ENCODE results near the gene IMMT. TPM values are rescaled to one million over a fixed set of nuclear protein-coding genes. Genes with fewer than 3 reads are reported as not detected.

Gene IMMT
- polyA plus RNA-seq, 3 donors = 115 to 117 (median 116) TPM

- no peak for DNase-seq (ENCODE audit: low read depth in 3 of 3, low spot score in 2 of 3)
Observed at GRCh38 chr2:86226636-86227520, 31.6 kb upstream of the IMMT start.

GRCh38 chr2:86226070-86226469, 30.8 kb upstream of the IMMT start:
- DNase-seq (ENCODE audit: low read depth in 3 of 3, low spot score in 2 of 3) = no peak

GRCh38 chr2:86225581-86225980, 30.3 kb upstream of the IMMT start:
- DNase-seq (ENCODE audit: low read depth in 3 of 3, low spot score in 2 of 3) = no peak

GRCh38 chr2:86224645-86225355, 29.5 kb upstream of the IMMT start:
- no peak for DNase-seq (ENCODE audit: low read depth in 3 of 3, low spot score in 2 of 3)

- DNase-seq (ENCODE audit: low read depth in 3 of 3, low spot score in 2 of 3) = no peak
Observed at GRCh38 chr2:86223927-86224560, 28.8 kb upstream of the IMMT start.

- peak in 1 of 3 donors; percentile 8 for DNase-seq (ENCODE audit: low read depth in 3 of 3, low spot score in 2 of 3)
Observed at GRCh38 chr2:86223140-86223926, 28.1 kb upstream of the IMMT start.

- DNase-seq (ENCODE audit: low read depth in 3 of 3, low spot score in 2 of 3) = peak in 1 of 3 donors; percentile 16
Observed at GRCh38 chr2:86221066-86221684, 25.9 kb upstream of the IMMT start.

- no peak for DNase-seq (ENCODE audit: low read depth in 3 of 3, low spot score in 2 of 3)
Observed at GRCh38 chr2:86219896-86220295, 24.6 kb upstream of the IMMT start.

- no peak for DNase-seq (ENCODE audit: low read depth in 3 of 3, low spot score in 2 of 3)
Observed at GRCh38 chr2:86218124-86218523, 22.9 kb upstream of the IMMT start.

GRCh38 chr2:86216575-86217555, 21.6 kb upstream of the IMMT start:
- DNase-seq (ENCODE audit: low read depth in 3 of 3, low spot score in 2 of 3) = no peak

GRCh38 chr2:86214503-86214832, 19.2 kb upstream of the IMMT start:
- DNase-seq (ENCODE audit: low read depth in 3 of 3, low spot score in 2 of 3) = no peak

- no peak for DNase-seq (ENCODE audit: low read depth in 3 of 3, low spot score in 2 of 3)
Observed at GRCh38 chr2:86213699-86214502, 18.6 kb upstream of the IMMT start.

- no peak for DNase-seq (ENCODE audit: low read depth in 3 of 3, low spot score in 2 of 3)
Observed at GRCh38 chr2:86213056-86213455, 17.8 kb upstream of the IMMT start.

- DNase-seq (ENCODE audit: low read depth in 3 of 3, low spot score in 2 of 3) = no peak
Observed at GRCh38 chr2:86211796-86212188, 16.5 kb upstream of the IMMT start.

- DNase-seq (ENCODE audit: low read depth in 3 of 3, low spot score in 2 of 3) = no peak
Observed at GRCh38 chr2:86211033-86211795, 16.0 kb upstream of the IMMT start.

GRCh38 chr2:86204458-86204857, 9.2 kb upstream of the IMMT start:
- no peak for DNase-seq (ENCODE audit: low read depth in 3 of 3, low spot score in 2 of 3)

GRCh38 chr2:86203614-86204013, 8.4 kb upstream of the IMMT start:
- no peak for DNase-seq (ENCODE audit: low read depth in 3 of 3, low spot score in 2 of 3)

- DNase-seq (ENCODE audit: low read depth in 3 of 3, low spot score in 2 of 3) = no peak
Observed at GRCh38 chr2:86202702-86203101, 7.4 kb upstream of the IMMT start.

All from right renal cortex interstitium (tissue), 3 donors.